HG02840 (cell line): ENCODE results near the gene EXOC3L1.

Experiments used
- ATAC-seq: cut with Tn5 transposase; IDR thresholded peaks from one replicate; pipeline ENCODE4 v1.9.1; 2021; ENCODE audit warnings: mild to moderate bottlenecking, moderate library complexity, moderate number of reproducible peaks; ENCODE audit not compliant: unreplicated experiment, low FRiP score

EXOC3L1 gene

DNA sequence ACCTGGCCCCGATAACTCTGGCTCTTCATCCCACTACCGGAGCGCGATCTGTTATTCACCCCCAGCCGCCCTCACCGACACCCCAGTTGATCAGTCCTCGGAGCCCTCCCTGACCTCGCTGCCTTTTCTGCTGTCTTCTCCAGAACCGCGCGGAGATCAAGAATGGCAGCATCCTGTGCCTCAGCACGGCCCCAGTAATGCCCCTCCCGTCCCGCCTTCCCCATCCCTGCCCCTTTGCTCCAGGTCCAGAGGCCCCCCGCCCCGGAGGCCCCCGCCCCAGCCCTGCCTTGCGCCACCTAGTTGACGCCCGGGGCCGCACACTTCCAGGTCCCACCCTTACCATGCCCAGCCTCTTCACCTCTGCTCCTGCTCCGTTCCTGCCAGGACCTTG is 9.9 kb upstream of the EXOC3L1 start:
- no peak for ATAC-seq

DNA sequence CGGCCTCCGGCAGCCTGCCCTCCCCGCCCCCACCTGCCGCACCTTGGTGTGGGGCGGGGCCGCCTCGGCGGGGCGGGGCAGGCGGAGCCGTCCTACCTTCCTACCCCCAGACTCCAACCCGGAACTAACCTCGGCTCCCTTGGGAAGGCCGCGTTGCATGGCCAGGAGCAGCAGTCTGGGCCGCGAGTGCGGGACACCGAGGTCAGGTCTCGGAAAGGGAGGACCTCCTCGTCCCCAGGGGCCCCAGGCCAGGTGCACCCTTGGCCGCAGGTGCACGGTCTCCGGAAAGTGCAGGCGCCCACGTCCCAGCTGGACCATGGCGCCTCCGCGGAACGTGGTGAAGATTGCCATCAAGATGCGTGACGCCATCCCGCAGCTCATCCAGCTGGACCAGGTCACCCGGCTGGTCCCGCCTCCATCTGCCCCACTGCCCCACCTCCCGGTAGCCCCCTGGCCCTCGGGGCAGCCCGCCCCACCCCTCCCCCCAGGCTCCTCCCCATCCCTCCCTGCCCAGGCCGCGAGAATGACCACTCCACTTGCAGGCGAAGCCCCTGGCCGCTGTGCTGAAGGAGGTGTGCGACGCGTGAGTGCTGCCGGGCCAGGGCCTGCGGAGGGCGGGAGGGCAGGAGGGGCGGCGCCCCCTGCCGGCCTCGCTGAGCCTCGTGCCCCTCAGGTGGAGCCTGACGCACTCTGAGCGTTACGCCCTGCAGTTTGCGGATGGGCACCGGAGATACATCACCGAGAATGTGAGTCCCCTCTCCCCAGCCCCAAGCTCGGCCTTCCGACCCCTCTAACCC is 9.3 kb upstream of the EXOC3L1 start, which contains the start of gene ELMO3:
Gene ELMO3 (plus strand): TSS at position 121 of the 797 bp plus-strand sequence. CDS start 196 bp downstream, at position 317.
- no peak for ATAC-seq

DNA sequence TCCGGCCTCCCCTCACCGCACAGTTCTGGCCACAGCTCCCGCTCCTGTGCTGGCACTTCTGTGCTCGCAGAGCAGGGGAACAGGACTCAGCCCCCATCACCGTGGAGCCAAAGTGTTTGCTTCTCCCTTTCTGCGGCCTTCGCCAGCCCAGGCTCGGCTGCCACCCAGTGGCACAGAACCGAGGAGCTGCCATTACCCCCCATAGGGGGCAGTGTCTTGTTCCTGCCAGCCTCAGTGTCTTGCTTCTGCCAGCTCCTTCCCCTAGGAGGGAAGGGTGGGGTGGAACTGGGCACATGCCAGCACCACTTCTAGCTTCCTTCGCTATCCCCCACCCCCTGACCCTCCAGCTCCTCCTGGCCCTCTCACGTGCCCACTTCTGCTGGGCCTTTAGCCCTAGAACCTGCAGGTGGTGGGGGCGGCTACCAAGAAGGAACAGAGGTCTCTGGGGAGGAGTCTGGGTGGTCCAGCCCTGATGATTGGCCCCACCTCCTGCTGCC is 8.3 kb upstream of the EXOC3L1 start:
- no peak for ATAC-seq

DNA sequence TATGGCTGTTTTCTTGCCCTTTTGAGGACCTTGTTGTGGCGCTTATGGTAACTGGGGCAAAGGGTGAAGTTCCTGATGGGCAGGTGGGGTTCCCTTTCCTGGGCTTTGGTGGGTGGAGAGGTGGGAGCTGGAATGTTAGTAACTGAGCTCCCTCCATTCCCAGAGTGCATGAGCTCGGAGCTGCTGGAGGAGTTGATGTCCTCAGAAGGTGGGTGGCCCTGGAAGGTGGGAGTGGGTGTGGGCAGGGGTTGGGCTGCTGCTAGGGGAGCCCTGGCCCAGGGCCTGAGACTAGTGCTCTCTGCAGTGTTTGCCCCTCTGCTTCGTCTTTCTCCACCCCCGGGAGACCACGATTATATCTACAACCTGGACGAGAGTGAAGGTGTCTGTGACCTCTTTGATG is 7.8 kb upstream of the EXOC3L1 start:
- ATAC-seq = no peak

DNA sequence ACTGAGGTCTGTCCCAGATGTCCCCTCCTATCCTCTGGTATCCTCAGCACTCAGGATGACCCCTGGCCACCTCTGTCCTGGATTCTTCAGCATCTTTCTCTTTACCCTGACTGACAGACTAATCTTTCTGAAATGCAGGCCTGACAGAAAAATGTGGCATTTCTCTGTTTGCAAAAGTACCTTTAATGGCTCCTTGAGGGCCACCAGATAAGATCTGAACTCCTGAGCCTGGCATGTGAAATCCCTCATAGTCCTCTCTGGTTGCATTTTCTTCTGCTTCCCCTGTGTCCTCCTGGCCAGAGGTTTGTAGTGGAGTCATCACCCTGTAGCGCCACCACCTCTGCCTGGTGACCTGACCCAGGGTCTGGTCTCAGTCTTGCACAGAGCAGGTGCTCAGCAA is 6.9 kb upstream of the EXOC3L1 start:
- ATAC-seq = no peak

DNA sequence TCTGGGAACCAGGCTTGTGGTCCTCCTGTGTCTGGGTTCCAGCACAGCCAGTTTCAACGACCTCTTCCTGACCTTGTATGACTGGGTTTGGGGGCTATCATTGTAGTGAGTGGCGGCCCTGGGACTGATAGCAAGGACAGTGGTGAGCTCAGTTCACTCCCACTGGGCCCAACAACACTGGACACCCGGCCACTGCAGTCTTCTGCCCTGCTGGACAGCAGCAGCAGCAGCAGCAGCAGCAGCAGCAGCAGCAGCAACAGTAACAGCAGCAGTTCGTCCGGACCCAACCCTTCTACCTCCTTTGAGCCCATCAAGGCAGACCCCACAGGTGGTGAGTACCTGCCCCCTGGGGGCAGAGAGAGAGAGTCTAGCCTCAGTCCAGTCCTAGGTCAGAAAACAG is 5.7 kb upstream of the EXOC3L1 start:
- ATAC-seq = no peak

DNA sequence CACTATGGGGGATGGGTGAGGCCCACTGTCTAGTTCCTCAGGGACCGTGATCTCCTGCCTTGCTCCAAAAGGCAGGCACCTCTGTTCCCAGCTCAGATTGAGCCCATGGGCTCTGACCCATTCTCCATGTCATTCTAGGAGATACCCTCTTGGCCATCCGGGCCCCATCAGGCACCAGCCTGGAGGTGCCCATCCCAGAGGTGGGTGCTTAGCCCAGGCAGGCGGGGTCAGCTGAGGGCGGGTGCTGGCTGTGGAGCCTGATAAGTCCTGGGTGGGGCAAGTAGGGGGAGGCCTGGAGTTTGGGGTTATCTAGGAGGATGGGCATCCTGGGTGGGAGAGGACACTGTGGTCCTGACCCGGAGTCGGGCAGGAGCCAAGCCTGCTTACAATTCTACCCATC is 4.3 kb upstream of the EXOC3L1 start:
- ATAC-seq = no peak

DNA sequence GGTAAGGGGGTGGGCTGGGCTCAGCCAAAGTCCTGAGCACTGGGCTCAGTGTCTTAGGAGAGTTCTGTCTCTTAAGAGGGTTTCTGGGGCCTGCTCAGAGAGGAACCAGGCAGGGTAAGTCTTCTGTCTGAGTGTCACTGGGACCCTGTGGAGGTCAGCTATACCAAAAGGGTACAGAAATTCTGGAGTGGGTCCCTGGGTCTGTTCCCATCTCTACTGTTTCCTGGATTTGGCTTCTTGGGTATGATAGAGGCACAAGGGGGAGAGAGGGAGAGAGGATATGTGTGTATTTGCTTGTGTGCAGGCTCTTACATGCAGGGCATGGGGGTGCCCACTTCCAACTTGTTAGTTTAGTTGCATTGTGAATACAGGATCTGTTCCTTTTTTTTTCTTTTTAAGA is 3.6 kb upstream of the EXOC3L1 start:
- ATAC-seq = no peak

DNA sequence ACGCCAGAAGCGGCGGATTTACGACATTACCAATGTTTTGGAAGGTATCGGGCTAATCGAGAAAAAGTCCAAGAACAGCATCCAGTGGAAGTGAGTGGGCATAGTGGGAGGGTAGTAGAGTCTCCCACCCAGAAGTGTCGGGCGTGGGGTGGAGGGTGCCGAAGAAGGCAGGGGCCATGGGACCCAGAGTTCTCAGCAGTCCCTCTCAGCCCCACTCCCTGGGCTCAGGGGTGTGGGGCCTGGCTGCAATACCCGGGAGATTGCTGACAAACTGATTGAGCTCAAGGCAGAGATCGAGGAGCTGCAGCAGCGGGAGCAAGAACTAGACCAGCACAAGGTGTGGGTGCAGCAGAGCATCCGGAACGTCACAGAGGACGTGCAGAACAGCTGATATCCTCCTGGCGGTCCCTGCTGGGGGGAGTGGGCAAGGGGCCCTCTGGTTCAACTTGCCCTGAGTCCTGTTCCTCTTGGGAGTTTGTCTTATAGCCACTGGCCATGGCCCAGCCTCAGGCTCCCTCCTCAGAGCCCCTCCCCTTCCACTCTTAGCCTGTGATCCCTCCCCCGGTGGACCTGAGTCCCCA is 2.9 kb upstream of the EXOC3L1 start:
- ATAC-seq = no peak

DNA sequence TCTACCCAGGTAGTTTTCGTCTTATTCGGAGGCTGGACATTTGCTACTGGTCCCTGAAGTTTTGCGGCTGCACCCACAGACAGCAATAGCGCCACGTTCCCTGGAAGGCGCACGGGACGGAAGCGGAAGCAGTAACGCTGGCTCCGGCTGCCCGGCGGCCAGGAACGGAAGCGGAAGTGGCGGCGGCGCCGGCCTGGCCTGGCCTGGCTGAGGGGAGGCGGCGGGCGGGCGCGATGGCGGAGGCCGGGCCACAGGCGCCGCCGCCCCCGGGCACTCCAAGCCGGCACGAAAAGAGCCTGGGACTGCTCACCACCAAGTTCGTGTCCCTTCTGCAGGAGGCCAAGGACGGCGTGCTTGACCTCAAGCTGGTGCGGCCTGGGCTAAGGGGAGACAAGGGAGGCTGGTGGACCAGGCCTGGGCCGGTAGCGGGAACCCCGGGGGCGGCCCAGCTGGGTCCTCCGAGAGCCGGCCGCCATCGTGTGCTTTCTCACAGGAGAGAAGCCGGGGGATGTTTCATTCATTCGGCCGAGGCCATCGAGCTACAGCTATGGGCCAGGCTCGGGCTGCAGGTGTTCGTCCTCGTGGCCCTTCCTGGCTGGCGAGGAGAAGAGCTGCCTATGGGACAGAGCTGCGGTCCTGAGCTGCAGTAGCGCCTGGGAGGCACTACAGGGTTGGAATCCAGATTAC is 2.2 kb upstream of the EXOC3L1 start, which contains the start of gene E2F4:
Gene E2F4 (plus strand): TSS at position 161 of the 687 bp plus-strand sequence. CDS start 73 bp downstream, at position 234.
- ATAC-seq = peak; percentile 84

DNA sequence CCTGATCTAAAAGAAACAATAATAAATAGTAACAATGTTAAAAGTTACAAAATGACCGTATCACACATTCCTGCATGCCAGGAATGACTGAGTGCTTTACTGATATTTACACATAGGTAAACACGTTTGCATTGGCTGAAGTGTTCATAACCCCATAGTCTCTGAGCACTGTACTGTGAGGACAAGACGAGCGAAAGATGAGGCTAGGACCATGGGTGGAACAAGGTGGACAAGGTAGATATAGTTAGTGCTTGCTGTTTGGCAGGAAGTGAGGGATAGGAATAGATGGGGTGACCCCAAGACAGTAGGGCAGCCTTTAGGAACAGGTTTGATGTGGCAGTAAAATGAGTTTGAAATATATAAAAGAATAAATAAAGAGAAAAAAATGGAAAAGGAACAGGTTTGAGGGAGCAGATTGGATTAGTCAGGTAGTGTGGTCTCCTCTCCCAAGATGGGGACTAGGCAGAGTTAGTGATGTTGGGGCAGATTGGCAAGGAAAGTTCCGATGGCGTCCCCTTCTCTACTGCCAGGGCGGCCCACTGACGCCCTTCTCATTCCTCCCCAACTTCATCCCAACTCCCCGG is 1.6 kb upstream of the EXOC3L1 start:
- ATAC-seq = peak; percentile 10

DNA sequence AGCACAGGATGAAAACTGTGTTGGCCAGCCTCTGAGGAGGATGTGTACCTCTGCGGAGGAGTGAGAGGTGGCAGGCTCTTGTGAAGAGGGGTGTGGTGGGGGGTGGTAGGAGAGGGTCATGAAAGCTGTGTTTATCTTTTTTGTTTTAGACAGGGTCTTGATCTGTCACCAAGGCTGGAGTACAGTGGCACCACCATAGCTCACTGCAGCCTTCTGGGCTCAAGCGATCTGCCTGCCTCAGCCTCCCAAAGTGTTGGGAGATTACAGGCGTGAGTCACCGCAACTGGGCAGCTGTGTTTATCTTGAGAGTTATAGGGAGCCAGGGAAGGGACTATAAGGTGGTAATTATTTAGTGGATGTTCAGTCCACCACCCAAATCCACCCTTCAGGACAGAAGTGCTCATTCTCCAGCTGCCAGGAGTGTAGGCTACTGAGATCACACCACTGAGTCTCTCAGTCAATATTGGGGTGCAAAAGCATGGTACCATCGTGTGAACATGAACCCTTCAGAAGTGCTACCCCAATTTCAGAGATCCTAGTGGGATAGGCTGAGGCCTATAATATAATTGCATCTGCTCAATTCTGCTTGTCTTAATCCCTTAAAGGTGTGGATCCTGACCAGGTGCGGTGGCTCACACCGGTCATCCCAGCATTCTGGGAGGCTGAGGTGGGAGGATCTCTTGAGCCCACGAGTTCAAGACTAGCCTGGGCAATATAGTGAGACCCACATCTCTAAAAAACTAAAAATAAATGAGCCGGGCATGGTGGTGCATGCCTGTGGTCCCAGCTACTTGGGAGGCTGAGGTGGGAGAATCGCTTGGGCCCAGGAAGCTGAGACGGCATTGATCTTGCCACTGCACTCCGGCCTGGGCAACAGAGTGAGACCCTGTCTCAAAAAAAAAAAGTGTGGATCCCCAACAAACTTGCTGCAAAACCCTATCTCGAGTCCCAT is 788 bp upstream of the EXOC3L1 start:
- ATAC-seq = no peak

DNA sequence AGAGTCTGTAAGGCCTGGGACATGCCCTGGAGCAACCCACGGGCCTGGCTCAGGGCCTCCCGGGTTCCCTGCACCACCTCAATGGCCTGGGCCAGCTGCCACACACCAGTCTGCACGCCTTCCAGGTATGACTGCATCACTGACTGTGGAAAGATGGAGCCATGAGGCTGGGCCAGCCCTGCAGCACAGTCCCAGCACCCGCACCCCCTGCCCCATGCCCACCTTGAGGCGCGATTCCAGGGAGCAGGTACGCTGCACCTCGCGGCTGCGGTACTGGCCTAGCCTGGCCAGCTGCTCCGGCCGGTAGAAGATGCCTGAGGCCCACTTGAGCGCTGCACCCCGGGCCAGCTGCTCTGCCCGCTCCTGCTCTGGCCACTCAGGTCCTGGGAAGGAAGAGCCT is 1.1 kb downstream of the EXOC3L1 start:
- no peak for ATAC-seq

DNA sequence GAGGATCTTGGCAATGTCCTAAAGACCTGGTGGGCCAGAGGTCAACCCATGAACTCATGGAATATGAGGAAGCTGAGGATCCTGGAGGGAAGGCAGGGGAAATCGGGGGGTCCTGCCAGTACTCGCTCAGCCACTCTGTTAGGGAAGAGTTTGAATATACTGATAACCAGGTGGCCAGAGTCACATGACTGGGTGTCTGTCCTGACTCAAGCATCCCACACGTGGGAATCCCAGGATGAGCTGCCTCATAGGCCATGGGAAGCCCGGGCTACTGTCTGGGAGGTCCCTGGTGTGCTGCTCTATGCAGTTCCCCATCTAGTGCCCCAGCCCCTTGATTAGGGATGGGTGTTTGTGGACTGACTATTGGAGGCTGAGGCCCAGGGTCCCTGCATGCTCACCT is 1.6 kb downstream of the EXOC3L1 start:
- no peak for ATAC-seq

DNA sequence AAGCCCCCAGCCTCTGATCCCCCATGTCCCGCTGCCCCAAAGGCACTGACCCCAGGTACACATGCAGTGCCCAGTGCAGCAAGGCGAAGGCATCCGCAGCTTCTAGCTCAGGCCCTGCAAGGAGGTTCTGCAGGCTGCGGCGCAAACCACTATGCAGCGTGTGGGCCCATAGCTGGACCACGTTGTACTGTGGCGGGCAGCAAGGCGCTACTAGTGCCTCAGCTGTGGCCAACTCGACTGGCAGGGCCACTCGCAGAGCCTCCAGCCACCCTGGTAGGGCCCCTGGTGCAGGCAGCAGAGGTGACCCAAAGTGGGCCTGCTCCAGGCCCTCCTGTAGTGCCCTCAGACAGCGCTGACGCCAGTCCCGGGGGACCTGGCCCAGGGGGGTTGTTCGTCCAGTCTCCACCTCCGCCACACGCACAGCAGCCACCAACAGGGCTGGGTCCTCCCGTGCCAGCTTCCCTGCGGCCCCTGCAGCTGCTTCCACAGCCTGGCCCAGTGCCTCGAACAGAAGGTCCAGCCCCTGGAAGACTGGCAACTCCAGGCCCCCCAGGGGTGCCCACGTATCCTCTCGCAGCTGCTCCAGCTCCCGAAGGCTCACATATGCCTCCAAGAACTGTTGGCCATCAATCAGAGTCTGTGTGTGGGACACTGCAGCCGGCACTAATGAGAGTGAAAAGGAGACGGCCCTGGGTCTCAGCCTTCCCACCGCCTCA is 2.6 kb downstream of the EXOC3L1 start:
- no peak for ATAC-seq

DNA sequence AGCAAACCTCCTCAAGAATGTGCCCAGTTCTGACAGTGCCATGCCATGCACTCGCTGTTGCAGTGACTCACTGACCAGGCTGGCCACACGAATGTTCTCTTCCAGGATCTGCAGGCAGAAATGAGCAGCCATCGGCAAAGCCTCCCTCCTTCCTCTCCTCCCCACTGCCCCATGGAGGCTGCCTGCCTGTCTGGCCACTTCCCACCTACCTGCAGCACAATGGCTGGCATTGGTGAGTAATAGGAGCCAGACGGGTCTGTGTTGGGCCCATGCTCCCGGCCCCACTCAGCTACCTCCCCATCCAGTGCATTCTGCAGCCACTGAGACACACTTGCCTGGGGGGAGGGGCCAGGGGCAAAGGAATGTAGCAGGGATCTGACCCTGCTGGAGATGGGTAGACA is 3.4 kb downstream of the EXOC3L1 start:
- ATAC-seq = no peak

DNA sequence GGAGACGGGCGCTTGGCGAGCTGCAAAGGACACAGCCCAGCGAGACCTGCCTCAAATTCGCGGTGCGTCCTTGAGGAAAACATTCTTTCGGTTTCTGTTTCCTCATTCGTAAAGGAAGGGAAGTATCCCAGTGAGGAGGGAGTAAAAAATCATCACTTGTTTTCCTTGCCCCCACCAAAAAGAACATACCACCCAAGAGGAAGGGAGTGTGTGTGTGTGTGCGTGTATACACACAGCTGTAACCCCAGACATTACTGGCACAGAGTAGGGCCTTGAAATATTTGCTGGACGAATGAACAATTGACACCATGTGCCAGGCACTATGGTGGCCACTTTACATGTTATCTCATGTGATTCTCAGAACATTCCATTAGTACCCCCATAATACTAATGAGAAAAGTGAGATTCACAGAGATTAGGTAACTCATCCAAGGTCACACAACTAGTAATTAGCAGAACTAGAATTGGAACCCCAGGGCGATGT is 4.2 kb downstream of the EXOC3L1 start:
- no peak for ATAC-seq

DNA sequence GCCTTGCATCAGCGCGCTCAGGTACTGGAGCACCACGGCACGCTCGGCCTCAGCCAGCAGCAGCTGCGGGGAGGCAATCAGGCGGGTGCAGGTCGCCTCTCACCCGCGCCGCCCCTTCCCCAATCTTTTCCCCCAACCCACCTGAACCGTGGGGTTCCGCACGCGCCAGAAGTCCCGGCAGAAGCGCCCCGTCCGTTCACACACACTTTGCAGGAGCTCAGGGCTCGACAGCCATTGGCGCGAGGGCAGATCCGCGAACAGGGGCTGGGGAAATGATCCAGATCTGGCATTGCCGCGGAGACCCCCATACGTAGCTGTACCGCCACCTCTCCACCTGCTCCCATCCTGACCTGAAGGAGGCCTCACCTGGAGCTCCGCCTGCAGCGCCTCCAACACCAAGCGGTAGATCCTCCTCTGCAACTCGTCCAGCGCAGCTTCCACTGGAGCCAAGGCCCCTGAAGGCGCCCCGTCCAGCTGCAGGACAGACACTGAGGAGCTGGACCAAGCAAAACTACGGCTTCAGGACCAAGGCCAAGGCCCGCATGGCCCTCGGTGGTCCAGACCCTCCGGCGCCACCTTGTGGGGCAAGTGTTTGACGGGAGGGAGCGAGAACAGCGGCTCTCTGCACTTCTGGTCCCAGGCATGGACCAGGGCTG is 4.8 kb downstream of the EXOC3L1 start:
- no peak for ATAC-seq
